BE2C (cell line): ENCODE measurements around the gene IL19.

ENCODE experiments used
- DNase-seq: peaks from one replicate; pipeline ENCODE4 v3.0.0-alpha.2; 2020
- H3K27me3 ChIP-seq: fragments of 250-450 bp; sonication (Bioruptor Pico); 2 replicates; pipeline ENCODE4 v1.5.1; 2020; ENCODE audit warnings: mild to moderate bottlenecking
- H3K36me3 ChIP-seq: fragments of 250-450 bp; sonication (Bioruptor Pico); 2 replicates; pipeline ENCODE4 v1.5.1; 2020; ENCODE audit warnings: mild to moderate bottlenecking
- H3K4me1 ChIP-seq: fragments of 250-450 bp; sonication (Bioruptor Pico); 2 replicates; pipeline ENCODE4 v1.5.1; 2020
- H3K4me3 ChIP-seq: 2 replicates; pipeline ENCODE4 v1.5.1; 2011; ENCODE audit warnings: low read depth, low read length
- H3K9me3 ChIP-seq: fragments of 250-450 bp; sonication (Bioruptor Pico); 2 replicates; pipeline ENCODE4 v1.5.1; 2020
- CTCF ChIP-seq: IDR thresholded peaks from 2 replicates; pipeline ENCODE4 v1.5.1; 2012; ENCODE audit warnings: mild to moderate bottlenecking, low read depth, low read length

The IL19 gene

GRCh38 chr1:206812471-206812870, 41.9 kb downstream of the IL19 start:
- TF ChIP-seq CTCF, result no peak
- Histone ChIP-seq H3K4me3 (no peak overlapping the region), H3K4me1 (peaks cover 31% of the 10 kb centered on the region), H3K27me3 (no peaks in the 10 kb centered on the region), H3K36me3 (no peaks in the 10 kb centered on the region), H3K9me3 (no peaks in the 10 kb centered on the region)
- DNase-seq, result no peak

- no peaks in the 10 kb centered on the region for H3K36me3 ChIP-seq
- peak; percentile 89 for DNase-seq
- H3K4me3 ChIP-seq, result no peak overlapping the region
- no peaks in the 10 kb centered on the region for H3K27me3 ChIP-seq
- H3K9me3 ChIP-seq, result no peaks in the 10 kb centered on the region
- H3K4me1 ChIP-seq, result peaks cover 31% of the 10 kb centered on the region
- no peak for TF ChIP-seq CTCF
These were observed 44.3 kb downstream of the IL19 start for GRCh38 chr1:206814716-206815341.

- Histone ChIP-seq H3K36me3 (no peaks in the 10 kb centered on the region), H3K4me1 (peaks cover 31% of the 10 kb centered on the region), H3K4me3 (no peak overlapping the region), H3K9me3 (no peaks in the 10 kb centered on the region), H3K27me3 (no peaks in the 10 kb centered on the region)
- no peak for TF ChIP-seq CTCF
- DNase-seq, result no peak
These were observed 46.1 kb downstream of the IL19 start for GRCh38 chr1:206816390-206817287.

DNA sequence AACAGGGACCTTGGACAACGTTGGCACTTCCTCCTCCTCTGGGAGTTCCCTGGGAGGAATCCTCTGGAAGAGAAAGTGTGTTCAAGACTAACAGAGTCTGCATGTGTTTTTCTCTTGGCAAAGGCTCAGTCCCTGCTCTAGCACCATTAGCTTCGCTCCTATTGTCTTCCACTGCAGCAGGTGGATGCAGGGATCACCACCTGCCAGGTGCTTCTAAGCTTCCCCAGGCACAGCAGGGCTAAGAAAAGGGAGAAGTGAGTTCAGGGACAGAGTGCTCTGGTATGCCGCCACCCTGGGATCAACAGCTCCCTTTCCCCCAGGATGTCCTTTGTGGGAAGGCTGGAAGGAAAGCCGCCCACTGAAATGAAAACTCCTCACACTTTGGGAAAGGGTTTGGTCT, 50.9 kb downstream of the IL19 start:
- Histone ChIP-seq H3K36me3 (no peaks in the 10 kb centered on the region), H3K27me3 (no peaks in the 10 kb centered on the region), H3K9me3 (no peaks in the 10 kb centered on the region), H3K4me1 (peaks cover 23% of the 10 kb centered on the region), H3K4me3 (no peak overlapping the region)
- DNase-seq, result no peak
- TF ChIP-seq CTCF, result no peak

GRCh38 chr1:206823727-206824126, 53.2 kb downstream of the IL19 start:
- H3K36me3 ChIP-seq, result no peaks in the 10 kb centered on the region
- no peak for TF ChIP-seq CTCF
- no peaks in the 10 kb centered on the region for H3K9me3 ChIP-seq
- no peak overlapping the region for H3K4me3 ChIP-seq
- DNase-seq, result no peak
- H3K27me3 ChIP-seq, result no peaks in the 10 kb centered on the region
- peaks cover 26% of the 10 kb centered on the region for H3K4me1 ChIP-seq

GRCh38 chr1:206824331-206824730, 53.8 kb downstream of the IL19 start:
- no peak for DNase-seq
- H3K27me3 ChIP-seq, result no peaks in the 10 kb centered on the region
- H3K36me3 ChIP-seq, result no peaks in the 10 kb centered on the region
- H3K4me3 ChIP-seq, result no peak overlapping the region
- TF ChIP-seq CTCF, result no peak
- H3K9me3 ChIP-seq, result no peaks in the 10 kb centered on the region
- peaks cover 26% of the 10 kb centered on the region for H3K4me1 ChIP-seq
